ENCODE results near the gene PRPF38B.
"Not testable (repeated sequence)": the region's sequence is repeated elsewhere in the genome, so short reads cannot be mapped to it uniquely, and the experiment has no call there.

PRPF38B gene

GRCh38 chr1:108670131-108670773 is 21.9 kb upstream of the PRPF38B start:
- no peak overlapping the region for H3K27ac ChIP-seq
- DNase-seq, result no peak
- H3K4me3 ChIP-seq (ENCODE audit: low read depth, low read length), result no peak overlapping the region
- no peaks in the 10 kb centered on the region for H3K27me3 ChIP-seq (replicated peaks)
- in situ Hi-C loops (cut with HindIII; ENCODE audit: low pct_ligation_motif_present, low sequenced_read_pairs), result no loop called here
- TF ChIP-seq, protein P1, sequence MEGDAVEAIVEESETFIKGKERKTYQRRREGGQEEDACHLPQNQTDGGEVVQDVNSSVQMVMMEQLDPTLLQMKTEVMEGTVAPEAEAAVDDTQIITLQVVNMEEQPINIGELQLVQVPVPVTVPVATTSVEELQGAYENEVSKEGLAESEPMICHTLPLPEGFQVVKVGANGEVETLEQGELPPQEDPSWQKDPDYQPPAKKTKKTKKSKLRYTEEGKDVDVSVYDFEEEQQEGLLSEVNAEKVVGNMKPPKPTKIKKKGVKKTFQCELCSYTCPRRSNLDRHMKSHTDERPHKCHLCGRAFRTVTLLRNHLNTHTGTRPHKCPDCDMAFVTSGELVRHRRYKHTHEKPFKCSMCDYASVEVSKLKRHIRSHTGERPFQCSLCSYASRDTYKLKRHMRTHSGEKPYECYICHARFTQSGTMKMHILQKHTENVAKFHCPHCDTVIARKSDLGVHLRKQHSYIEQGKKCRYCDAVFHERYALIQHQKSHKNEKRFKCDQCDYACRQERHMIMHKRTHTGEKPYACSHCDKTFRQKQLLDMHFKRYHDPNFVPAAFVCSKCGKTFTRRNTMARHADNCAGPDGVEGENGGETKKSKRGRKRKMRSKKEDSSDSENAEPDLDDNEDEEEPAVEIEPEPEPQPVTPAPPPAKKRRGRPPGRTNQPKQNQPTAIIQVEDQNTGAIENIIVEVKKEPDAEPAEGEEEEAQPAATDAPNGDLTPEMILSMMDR (IDR thresholded peaks at IDR 0.05; ENCODE audit: low read depth, low read length, missing control alignments), result no peak
- H3K36me3 ChIP-seq (replicated peaks), result no peaks in the 10 kb centered on the region

GRCh38 chr1:108671143-108671542 is 21.0 kb upstream of the PRPF38B start:
- no peak for DNase-seq
- in situ Hi-C loops (cut with HindIII; ENCODE audit: low pct_ligation_motif_present, low sequenced_read_pairs), result no loop called here
- TF ChIP-seq, protein P1 (IDR thresholded peaks at IDR 0.05; ENCODE audit: low read depth, low read length, missing control alignments), result no peak
- H3K27ac ChIP-seq, result no peak overlapping the region
- H3K27me3 ChIP-seq (replicated peaks), result no peaks in the 10 kb centered on the region
- no peaks in the 10 kb centered on the region for H3K36me3 ChIP-seq (replicated peaks)
- no peak overlapping the region for H3K4me3 ChIP-seq (ENCODE audit: low read depth, low read length)

- H3K36me3 ChIP-seq (replicated peaks), result no peaks in the 10 kb centered on the region
- no peaks in the 10 kb centered on the region for H3K27me3 ChIP-seq (replicated peaks)
- H3K27ac ChIP-seq, result no peak overlapping the region
- in situ Hi-C loops (cut with HindIII; ENCODE audit: low pct_ligation_motif_present, low sequenced_read_pairs), result no loop called here
- TF ChIP-seq, protein P1 (IDR thresholded peaks at IDR 0.05; ENCODE audit: low read depth, low read length, missing control alignments), result no peak
- H3K4me3 ChIP-seq (ENCODE audit: low read depth, low read length), result no peak overlapping the region
- no peak for DNase-seq
Observed at GRCh38 chr1:108678706-108679105, 13.4 kb upstream of the PRPF38B start.

DNA sequence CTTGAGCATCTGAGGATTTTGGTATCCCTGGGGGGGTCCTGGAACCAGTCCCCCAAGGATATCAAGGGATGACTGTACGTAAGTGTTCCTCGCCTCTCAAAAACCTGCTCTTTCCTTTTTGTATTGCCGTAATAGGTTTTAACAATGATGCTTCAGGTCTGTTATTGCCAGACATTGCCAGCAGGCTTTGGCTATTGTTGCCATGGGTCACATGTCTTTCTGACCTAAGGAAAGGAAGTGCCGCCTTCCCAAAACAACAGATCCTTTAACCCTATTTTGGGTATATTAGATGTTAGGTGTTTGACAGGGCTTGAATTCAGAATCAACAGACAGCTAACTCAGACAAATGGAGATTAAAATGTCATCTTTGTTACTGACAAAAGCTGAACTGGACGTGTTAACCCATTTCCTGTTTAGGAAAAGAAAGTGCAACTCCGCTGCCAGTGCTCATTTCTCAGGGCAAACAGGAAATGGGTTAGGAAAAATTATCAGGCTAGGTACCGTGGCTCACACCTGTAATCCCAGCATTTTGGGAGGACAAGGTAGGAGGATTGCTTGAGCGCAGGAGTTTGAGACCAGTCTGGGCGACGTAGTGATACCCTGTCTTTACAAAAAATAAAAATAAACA is 12.4 kb upstream of the PRPF38B start:
- in situ Hi-C loops (cut with HindIII; ENCODE audit: low pct_ligation_motif_present, low sequenced_read_pairs), result no loop called here
- H3K36me3 ChIP-seq (replicated peaks), result no peaks in the 10 kb centered on the region
- H3K4me3 ChIP-seq (ENCODE audit: low read depth, low read length), result no peak overlapping the region
- TF ChIP-seq, protein P1 (IDR thresholded peaks at IDR 0.05; ENCODE audit: low read depth, low read length, missing control alignments), result no peak
- no peak overlapping the region for H3K27ac ChIP-seq
- no peak for DNase-seq
- H3K27me3 ChIP-seq (replicated peaks), result no peaks in the 10 kb centered on the region

- H3K27me3 ChIP-seq (replicated peaks); H3K4me3 ChIP-seq (ENCODE audit: low read depth, low read length); H3K27ac ChIP-seq; DNase-seq; in situ Hi-C loops (cut with HindIII; ENCODE audit: low pct_ligation_motif_present, low sequenced_read_pairs); H3K36me3 ChIP-seq (replicated peaks): not testable (repeated sequence)
Observed at GRCh38 chr1:108681701-108682100, 10.4 kb upstream of the PRPF38B start.

GRCh38 chr1:108685529-108685928 is 6.6 kb upstream of the PRPF38B start:
- in situ Hi-C loops (cut with HindIII; ENCODE audit: low pct_ligation_motif_present, low sequenced_read_pairs), result no loop called here
- no peak overlapping the region for H3K27ac ChIP-seq
- H3K27me3 ChIP-seq (replicated peaks), result no peaks in the 10 kb centered on the region
- H3K36me3 ChIP-seq (replicated peaks), result no peaks in the 10 kb centered on the region
- TF ChIP-seq, protein P1 (IDR thresholded peaks at IDR 0.05; ENCODE audit: low read depth, low read length, missing control alignments), result no peak
- DNase-seq, result no peak
- no peak overlapping the region for H3K4me3 ChIP-seq (ENCODE audit: low read depth, low read length)

All from brain microvascular endothelial cell (primary cell).